D341Med (cell line): Measurements from ENCODE around the gene SLC32A1.

Experiments
- DNase-seq: peaks from one replicate; pipeline ENCODE4 v3.0.0; 2012; ENCODE audit warnings: low spot score

Gene SLC32A1

GRCh38 chr20:38752029-38752428 is 27.7 kb downstream of the SLC32A1 start:
- no peak for DNase-seq

- no peak for DNase-seq
Observed at GRCh38 chr20:38754924-38755323, 30.6 kb downstream of the SLC32A1 start.

- no peak for DNase-seq
Observed at GRCh38 chr20:38755324-38755910, 31.1 kb downstream of the SLC32A1 start.

- no peak for DNase-seq
Observed at GRCh38 chr20:38757145-38757775, 33.0 kb downstream of the SLC32A1 start.

- DNase-seq, result no peak
Observed at GRCh38 chr20:38759106-38759505, 34.8 kb downstream of the SLC32A1 start.

GRCh38 chr20:38760978-38761377 is 36.7 kb downstream of the SLC32A1 start:
- DNase-seq, result no peak

- DNase-seq, result no peak
Observed at GRCh38 chr20:38762174-38762573, 37.9 kb downstream of the SLC32A1 start.

GRCh38 chr20:38763616-38764015 is 39.3 kb downstream of the SLC32A1 start:
- no peak for DNase-seq

GRCh38 chr20:38764567-38765318 is 40.5 kb downstream of the SLC32A1 start:
- no peak for DNase-seq

- DNase-seq, result no peak
Observed at GRCh38 chr20:38766071-38766470, 41.8 kb downstream of the SLC32A1 start.

GRCh38 chr20:38769376-38770295 is 45.4 kb downstream of the SLC32A1 start:
- DNase-seq, result no peak

- no peak for DNase-seq
Observed at GRCh38 chr20:38770546-38770945, 46.3 kb downstream of the SLC32A1 start.

GRCh38 chr20:38770970-38771369 is 46.7 kb downstream of the SLC32A1 start:
- no peak for DNase-seq

- DNase-seq, result no peak
Observed at GRCh38 chr20:38771621-38772020, 47.3 kb downstream of the SLC32A1 start.

GRCh38 chr20:38774167-38774566 is 49.9 kb downstream of the SLC32A1 start:
- DNase-seq, result no peak

- DNase-seq, result no peak
Observed at GRCh38 chr20:38776363-38776762, 52.1 kb downstream of the SLC32A1 start.
